Activated T-helper 2 cell treated with anti-CD3 and anti-CD28 coated beads, Interferon-gamma antibody, Interleukin-2, Interleukin-4, amounts not matched to agents 10 μg/mL and 5 μg/mL and 100 μg/mL, durations not matched to agents 14 hours and 24 hours and 36 hours (primary cell): Measurements from ENCODE around the gene LRP1. TPM values are rescaled to one million over a fixed set of nuclear protein-coding genes. Genes with fewer than 3 reads are reported as not detected.

Experiments
- DNase-seq: peaks from one replicate; pipeline ENCODE4 v3.0.0; 2021; ENCODE audit warnings: low spot score
- H3K27ac Mint-ChIP-seq: one replicate; pipeline ENCODE4 v1.8.0; 2021; ENCODE audit warnings: mixed read lengths
- H3K27me3 Mint-ChIP-seq: one replicate; pipeline ENCODE4 v1.8.0; 2021; ENCODE audit warnings: low read depth, mixed read lengths
- H3K36me3 Mint-ChIP-seq: one replicate; pipeline ENCODE4 v1.8.0; 2021; ENCODE audit warnings: low read depth, mixed read lengths
- H3K4me1 Mint-ChIP-seq: one replicate; pipeline ENCODE4 v1.8.0; 2021; ENCODE audit warnings: low read depth, mixed read lengths
- H3K4me3 Mint-ChIP-seq: one replicate; pipeline ENCODE4 v1.8.0; 2021; ENCODE audit warnings: low read depth, mild to moderate bottlenecking, moderate library complexity, mixed read lengths
- H3K9me3 Mint-ChIP-seq: one replicate; pipeline ENCODE4 v1.8.0; 2021; ENCODE audit warnings: mixed read lengths
- intact Hi-C: fragments of 100-400 bp; cut with micrococcal nuclease; formaldehyde crosslinking; loops from one replicate; pipeline ENCODE4 v1.15.1; 2023
- total RNA-seq: library from RNA; stranded (reverse); gene quantifications from 2 replicates; pipeline ENCODE4 v1.2.3, GENCODE V29; 2022

LRP1 gene
- total RNA-seq, 1 donor from 2014 or later = 2.1 TPM

- Mint-ChIP-seq H3K27me3 (no peaks in the 10 kb centered on the region), H3K36me3 (no peaks in the 10 kb centered on the region), H3K4me3 (no peak overlapping the region), H3K9me3 (no peaks in the 10 kb centered on the region), H3K27ac (no peak overlapping the region), H3K4me1 (peaks cover 3% of the 10 kb centered on the region)
- intact Hi-C loops = loop anchor here (2.0 kb wide), 1 partner anchor 47 kb away; no protein-coding TSS in a partner anchor
- DNase-seq = no peak
Measured at GRCh38 chr12:57171668-57172067, 43.4 kb downstream of the LRP1 start.

GRCh38 chr12:57173089-57173488 is 44.8 kb downstream of the LRP1 start:
- intact Hi-C loops = loop anchor here (2.0 kb wide), 1 partner anchor 48 kb away; no protein-coding TSS in a partner anchor
- Mint-ChIP-seq H3K27me3 (no peaks in the 10 kb centered on the region), H3K27ac (no peak overlapping the region), H3K4me3 (no peak overlapping the region), H3K36me3 (no peaks in the 10 kb centered on the region), H3K9me3 (no peaks in the 10 kb centered on the region), H3K4me1 (no peaks in the 10 kb centered on the region)
- DNase-seq = no peak

- DNase-seq = no peak
- Mint-ChIP-seq H3K27me3 (no peaks in the 10 kb centered on the region), H3K27ac (no peak overlapping the region), H3K36me3 (no peaks in the 10 kb centered on the region), H3K9me3 (no peaks in the 10 kb centered on the region), H3K4me3 (no peak overlapping the region), H3K4me1 (no peaks in the 10 kb centered on the region)
- intact Hi-C loops = loop anchor here (2.0 kb wide), 1 partner anchor 49 kb away; no protein-coding TSS in a partner anchor
Measured at GRCh38 chr12:57173683-57174082, 45.4 kb downstream of the LRP1 start.

GRCh38 chr12:57175428-57176138 is 47.3 kb downstream of the LRP1 start:
- Mint-ChIP-seq H3K9me3 (no peaks in the 10 kb centered on the region), H3K36me3 (no peaks in the 10 kb centered on the region), H3K4me3 (no peak overlapping the region), H3K27ac (no peak overlapping the region), H3K27me3 (no peaks in the 10 kb centered on the region), H3K4me1 (no peaks in the 10 kb centered on the region)
- peak; percentile 23 for DNase-seq
- intact Hi-C loops = no loop called here

GRCh38 chr12:57176139-57176477 is 47.8 kb downstream of the LRP1 start:
- Mint-ChIP-seq H3K27ac (no peak overlapping the region), H3K27me3 (no peaks in the 10 kb centered on the region), H3K36me3 (no peaks in the 10 kb centered on the region), H3K4me1 (no peaks in the 10 kb centered on the region), H3K9me3 (no peaks in the 10 kb centered on the region), H3K4me3 (no peak overlapping the region)
- no peak for DNase-seq
- intact Hi-C loops = no loop called here

GRCh38 chr12:57176846-57177245 is 48.6 kb downstream of the LRP1 start:
- no peaks in the 10 kb centered on the region for H3K36me3 Mint-ChIP-seq
- H3K27me3 Mint-ChIP-seq = no peaks in the 10 kb centered on the region
- DNase-seq = no peak
- H3K4me1 Mint-ChIP-seq = no peaks in the 10 kb centered on the region
- H3K9me3 Mint-ChIP-seq = no peaks in the 10 kb centered on the region
- intact Hi-C loops = no loop called here
- H3K27ac Mint-ChIP-seq = no peak overlapping the region
- H3K4me3 Mint-ChIP-seq = no peak overlapping the region

GRCh38 chr12:57177354-57177753 is 49.1 kb downstream of the LRP1 start:
- Mint-ChIP-seq H3K4me1 (no peaks in the 10 kb centered on the region), H3K27me3 (no peaks in the 10 kb centered on the region)
- intact Hi-C loops = no loop called here

GRCh38 chr12:57178213-57178612 is 49.9 kb downstream of the LRP1 start:
- Mint-ChIP-seq H3K27ac (no peak overlapping the region), H3K27me3 (no peaks in the 10 kb centered on the region), H3K4me1 (peaks cover 5% of the 10 kb centered on the region), H3K4me3 (no peak overlapping the region), H3K36me3 (no peaks in the 10 kb centered on the region), H3K9me3 (no peaks in the 10 kb centered on the region)
- intact Hi-C loops = no loop called here
- no peak for DNase-seq

More at GRCh38 chr12:57177354-57177753, 49.1 kb downstream of the LRP1 start:
- no peak overlapping the region for H3K27ac Mint-ChIP-seq
- no peak for DNase-seq
- no peaks in the 10 kb centered on the region for H3K36me3 Mint-ChIP-seq
- H3K9me3 Mint-ChIP-seq = no peaks in the 10 kb centered on the region
- no peak overlapping the region for H3K4me3 Mint-ChIP-seq

GRCh38 chr12:57179331-57180086 is 51.2 kb downstream of the LRP1 start:
- H3K27ac Mint-ChIP-seq = no peak overlapping the region
- no peaks in the 10 kb centered on the region for H3K27me3 Mint-ChIP-seq
- intact Hi-C loops = loop anchor here (5.0 to 10.0 kb wide), 2 partner anchors 172 to 425 kb away; partner anchors contain the start of genes PRIM1 and ZBTB39
- DNase-seq = no peak
- no peak overlapping the region for H3K4me3 Mint-ChIP-seq
- H3K36me3 Mint-ChIP-seq = no peaks in the 10 kb centered on the region
- no peaks in the 10 kb centered on the region for H3K9me3 Mint-ChIP-seq
- H3K4me1 Mint-ChIP-seq = peaks cover 5% of the 10 kb centered on the region

- no peak for DNase-seq
- no peaks in the 10 kb centered on the region for H3K9me3 Mint-ChIP-seq
- no peak overlapping the region for H3K27ac Mint-ChIP-seq
- H3K4me1 Mint-ChIP-seq = peaks cover 5% of the 10 kb centered on the region
- no peaks in the 10 kb centered on the region for H3K36me3 Mint-ChIP-seq
- H3K27me3 Mint-ChIP-seq = no peaks in the 10 kb centered on the region
- H3K4me3 Mint-ChIP-seq = no peak overlapping the region
- intact Hi-C loops = loop anchor here (5.0 to 10.0 kb wide), 2 partner anchors 173 to 426 kb away; partner anchors contain the start of genes PRIM1 and ZBTB39
Measured at GRCh38 chr12:57180321-57180989, 52.2 kb downstream of the LRP1 start.

GRCh38 chr12:57181072-57181471 is 52.8 kb downstream of the LRP1 start:
- no peaks in the 10 kb centered on the region for H3K36me3 Mint-ChIP-seq
- intact Hi-C loops = loop anchor here (5.0 to 10.0 kb wide), 2 partner anchors 174 to 426 kb away; partner anchors contain the start of genes PRIM1 and ZBTB39

GRCh38 chr12:57181561-57182155 is 53.4 kb downstream of the LRP1 start:
- intact Hi-C loops = loop anchor here (2.0 to 10.0 kb wide), 4 partner anchors 57 to 427 kb away; partner anchors contain the start of genes PRIM1 and ZBTB39
- Mint-ChIP-seq H3K27ac (no peak overlapping the region), H3K9me3 (no peaks in the 10 kb centered on the region), H3K4me1 (peaks cover 5% of the 10 kb centered on the region), H3K36me3 (no peaks in the 10 kb centered on the region), H3K4me3 (no peak overlapping the region), H3K27me3 (no peaks in the 10 kb centered on the region)
- no peak for DNase-seq

More at GRCh38 chr12:57181072-57181471, 52.8 kb downstream of the LRP1 start:
- Mint-ChIP-seq H3K27me3 (no peaks in the 10 kb centered on the region), H3K4me3 (no peak overlapping the region), H3K27ac (no peak overlapping the region), H3K9me3 (no peaks in the 10 kb centered on the region), H3K4me1 (peaks cover 5% of the 10 kb centered on the region)
- DNase-seq = no peak
